HG02981 (cell line): ENCODE results near the gene CYB561A3.
A peak's percentile ranks its signal among the peaks of the same experiment; 100 is the strongest.
"Not testable (repeated sequence)": the region's sequence is repeated elsewhere in the genome, so short reads cannot be mapped to it uniquely, and the experiment has no call there.

ENCODE experiments used
- ATAC-seq: cut with Tn5 transposase; IDR thresholded peaks from one replicate; pipeline ENCODE4 v1.9.1; 2021; ENCODE audit warnings: mild to moderate bottlenecking, moderate library complexity; ENCODE audit not compliant: unreplicated experiment

Gene CYB561A3

GRCh38 chr11:61361741-61362541 is at the start of gene CYB561A3, which contains the start of gene TMEM138:
CYB561A3 (minus strand) TSS chr11:61361882; CDS start chr11:61356713, 5,169 bp downstream.
TMEM138 (plus strand) TSS chr11:61362374; CDS start chr11:61364391, 2,017 bp downstream.
- ATAC-seq = peak; percentile 69

GRCh38 chr11:61406991-61407728 is 45.5 kb upstream of the CYB561A3 start:
- no peak for ATAC-seq

DNA sequence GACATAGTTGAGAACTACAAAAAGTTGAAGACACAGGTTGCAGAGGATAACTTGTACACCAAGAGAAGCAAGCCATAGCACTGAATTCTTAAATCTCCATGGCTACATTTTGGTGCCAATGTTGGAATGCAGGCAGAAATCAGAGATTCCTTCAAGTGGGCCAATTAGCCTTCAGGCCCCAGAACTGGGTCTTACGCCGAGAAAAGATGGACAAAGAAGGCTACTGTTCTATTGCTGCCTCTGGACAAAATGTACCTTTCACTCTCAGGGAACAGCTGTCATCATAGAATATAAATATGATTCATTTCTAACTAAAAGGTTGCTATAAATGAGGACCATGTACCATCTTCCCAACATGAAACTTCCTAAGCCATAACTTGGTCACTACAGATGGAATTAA is 44.4 kb upstream of the CYB561A3 start:
- ATAC-seq = no peak

DNA sequence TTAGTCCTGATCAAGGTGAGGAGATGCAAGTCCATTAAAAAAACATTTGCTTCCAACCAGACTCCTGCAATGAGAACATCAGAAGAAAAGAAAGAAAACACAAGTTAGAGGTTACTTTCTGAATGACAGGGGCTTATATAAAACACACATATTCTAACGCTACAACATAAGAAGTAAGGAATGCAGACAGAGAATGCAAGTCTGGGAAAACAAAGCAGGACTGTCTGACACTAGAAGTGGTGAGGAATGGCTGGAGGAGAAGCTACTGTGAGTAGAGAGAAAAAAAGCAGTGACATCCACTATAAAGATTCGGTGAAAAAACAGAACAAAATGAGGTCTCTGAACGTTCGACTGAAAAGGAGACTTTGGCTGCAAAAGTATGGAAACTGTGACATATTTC is 43.0 kb upstream of the CYB561A3 start:
- ATAC-seq = no peak

- no peak for ATAC-seq
These were observed 42.4 kb upstream of the CYB561A3 start for GRCh38 chr11:61404103-61404502.

DNA sequence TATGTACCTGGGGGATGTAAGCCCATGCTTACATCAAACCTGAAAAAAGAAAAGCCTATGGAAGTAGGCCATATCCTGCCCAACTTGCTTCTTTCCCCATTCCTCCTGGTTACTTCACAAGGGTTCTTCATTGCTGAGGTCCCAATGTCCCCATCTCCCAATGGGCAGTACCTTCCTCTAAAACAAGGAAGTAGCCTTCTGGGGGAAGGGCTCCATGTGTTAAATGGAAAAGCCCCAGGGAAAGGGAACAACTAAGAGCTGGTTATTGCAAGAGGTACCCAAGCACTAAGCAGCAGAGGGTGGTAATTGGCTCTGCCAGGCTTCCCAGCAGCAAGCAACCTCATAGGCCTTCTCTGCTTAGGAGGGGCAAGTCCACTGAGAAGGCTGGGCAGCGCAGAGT is 42.0 kb upstream of the CYB561A3 start:
- no peak for ATAC-seq

DNA sequence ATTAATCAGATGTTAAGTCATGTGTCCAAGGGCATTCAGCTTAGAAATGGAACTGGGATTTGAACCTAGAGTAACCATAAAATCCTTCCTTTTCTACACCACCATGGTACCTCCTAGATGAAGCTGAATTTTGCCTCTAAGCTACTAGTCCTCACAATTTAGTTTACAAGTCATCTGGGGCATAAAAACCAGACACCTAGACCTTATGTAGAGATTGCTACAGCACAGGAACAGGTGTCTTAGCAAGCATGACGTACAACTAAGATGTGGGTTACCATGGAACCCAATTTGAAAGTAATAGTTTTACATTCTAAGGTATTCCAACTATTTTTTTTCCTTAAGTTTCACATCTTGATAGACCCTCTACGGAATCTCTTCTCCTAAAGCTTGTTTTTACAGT is 39.9 kb upstream of the CYB561A3 start:
- no peak for ATAC-seq

DNA sequence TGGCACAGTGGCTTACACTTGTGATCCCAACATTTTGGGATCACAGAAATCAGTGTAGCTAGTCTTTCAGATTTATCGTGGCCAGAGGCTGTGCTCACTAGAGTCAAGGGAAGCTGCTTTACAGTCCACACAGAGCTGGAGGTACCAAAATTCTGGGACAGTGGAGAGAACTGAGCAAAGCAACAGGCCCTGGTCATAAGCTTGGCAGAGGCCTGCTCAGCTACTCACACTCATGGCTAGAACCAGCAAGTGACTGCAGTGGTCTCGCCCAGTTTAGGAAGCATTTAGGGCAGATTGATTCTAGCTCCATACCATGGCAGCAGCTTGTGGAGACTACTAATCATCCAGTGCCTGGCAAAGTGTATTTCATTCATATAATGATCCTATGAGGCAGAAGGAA is 39.5 kb upstream of the CYB561A3 start:
- ATAC-seq = no peak

DNA sequence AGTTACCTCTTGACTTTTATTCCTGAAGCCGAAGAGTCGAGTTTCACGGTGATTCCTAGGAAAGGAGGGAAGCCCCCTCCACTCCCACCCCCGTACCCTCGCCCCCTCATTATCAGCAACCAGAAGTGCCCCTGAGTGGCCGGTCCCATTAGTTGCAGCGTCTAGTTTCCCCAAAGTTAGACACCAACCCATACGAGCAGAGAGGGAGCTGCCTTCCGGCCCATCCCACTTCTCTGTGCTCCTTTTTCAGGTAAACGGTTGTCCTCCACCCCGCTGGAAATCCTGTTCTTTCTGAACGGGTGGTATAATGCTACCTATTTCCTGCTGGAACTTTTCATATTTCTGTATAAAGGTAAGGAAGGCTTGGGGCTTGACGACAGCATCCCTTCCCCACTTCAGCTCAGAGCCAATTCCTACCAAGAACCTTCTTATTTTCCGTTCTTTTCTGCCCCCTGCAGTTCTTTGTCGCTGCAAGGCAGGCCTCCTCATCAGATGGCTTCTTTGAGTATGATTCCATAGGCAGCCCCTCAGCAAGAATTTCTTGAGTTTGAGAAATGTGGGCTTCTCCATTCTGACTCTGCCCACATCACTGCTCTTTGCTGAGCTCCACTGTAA is 31.4 kb upstream of the CYB561A3 start:
- no peak for ATAC-seq

GRCh38 chr11:61390161-61390560 is 28.5 kb upstream of the CYB561A3 start:
- no peak for ATAC-seq

GRCh38 chr11:61384271-61385242 is 22.9 kb upstream of the CYB561A3 start:
- no peak for ATAC-seq

- not testable (repeated sequence) for ATAC-seq
These were observed 22.2 kb upstream of the CYB561A3 start for GRCh38 chr11:61383859-61384258.

DNA sequence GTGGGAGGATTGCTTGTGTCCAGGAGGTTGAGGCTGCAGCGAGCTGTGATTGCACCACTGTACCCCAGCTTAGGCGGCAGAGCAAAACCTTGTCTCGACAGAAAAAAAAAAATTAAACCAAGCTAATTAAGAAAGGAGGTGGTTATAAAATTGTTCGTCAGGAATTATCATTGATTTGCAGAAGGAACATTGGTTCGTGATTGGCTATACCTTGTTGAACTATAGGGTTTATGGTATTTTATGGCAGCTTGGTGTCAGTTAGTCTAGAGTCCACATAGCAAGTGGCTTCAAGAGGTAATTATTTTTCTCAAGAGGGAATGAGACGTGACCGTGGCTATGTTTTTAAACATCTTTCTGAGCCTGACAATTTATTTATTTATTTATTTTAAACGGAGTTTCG is 19.2 kb upstream of the CYB561A3 start:
- no peak for ATAC-seq

DNA sequence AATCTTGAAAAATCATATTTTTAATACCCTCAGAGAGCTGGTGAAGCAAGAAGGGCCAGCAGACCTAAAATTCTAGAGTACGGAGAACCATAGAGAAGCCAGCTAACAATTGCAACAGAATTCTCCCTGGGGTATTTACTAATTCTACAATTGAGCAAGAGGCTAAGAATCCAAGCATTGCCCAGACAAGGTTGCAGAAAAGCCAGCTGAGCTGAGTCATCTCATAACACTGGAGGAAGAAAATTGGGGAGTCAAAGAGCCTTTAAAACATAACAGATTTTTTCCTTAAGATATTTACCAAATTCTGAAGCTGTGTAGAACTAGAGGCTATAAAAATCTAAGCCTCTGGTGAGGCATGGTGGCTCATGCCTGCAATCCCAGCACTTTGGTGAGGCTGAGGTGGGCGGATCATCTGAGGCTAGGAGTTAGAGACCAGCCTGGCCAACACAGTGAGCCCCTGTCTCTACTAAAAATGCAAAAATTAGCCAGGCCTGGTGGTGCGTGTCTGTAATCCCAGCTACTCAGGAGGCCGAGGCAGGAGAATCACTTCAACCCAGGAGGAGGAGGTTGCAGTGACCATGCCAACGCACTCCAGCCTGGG is 17.1 kb upstream of the CYB561A3 start:
- no peak for ATAC-seq

- no peak for ATAC-seq
These were observed 15.9 kb upstream of the CYB561A3 start for GRCh38 chr11:61377461-61378160.

- no peak for ATAC-seq
These were observed 14.1 kb upstream of the CYB561A3 start for GRCh38 chr11:61375761-61376108.

- no peak for ATAC-seq
These were observed 11.2 kb upstream of the CYB561A3 start for GRCh38 chr11:61372659-61373420.

DNA sequence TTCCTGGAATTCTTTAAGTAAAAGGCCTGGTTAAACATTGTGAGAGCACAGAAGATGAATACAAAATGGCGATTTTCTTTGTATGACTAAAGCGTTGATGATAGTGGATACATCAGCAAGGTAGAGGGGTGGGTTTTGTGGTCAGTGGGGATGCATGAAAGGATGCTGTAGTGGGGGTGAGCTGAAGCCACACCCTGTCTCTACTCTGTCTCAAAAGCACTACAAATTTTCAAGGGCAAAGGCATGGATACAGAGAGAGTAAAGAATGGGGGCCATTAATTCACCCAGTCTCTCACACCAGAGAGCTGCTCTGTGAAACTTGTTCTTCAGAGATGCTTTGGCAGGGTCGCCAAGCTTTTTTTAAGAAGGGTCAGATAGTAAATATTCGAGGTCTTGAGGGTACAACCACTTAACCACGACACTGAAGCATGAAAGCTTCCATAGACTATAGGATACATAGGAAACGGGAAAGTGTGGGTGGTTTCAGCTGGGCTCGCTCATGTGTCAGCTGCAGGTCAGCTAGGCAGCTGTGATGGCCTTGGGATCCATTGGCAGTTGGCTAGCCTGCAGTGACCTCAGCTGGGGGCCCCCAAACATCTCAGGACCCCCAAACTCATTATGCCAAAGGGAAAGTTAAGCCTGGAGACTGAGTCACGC is 8.8 kb upstream of the CYB561A3 start:
- no peak for ATAC-seq
